HG02938 (cell line): ENCODE measurements around the gene MAPK9.
"Not testable (repeated sequence)": the region's sequence is repeated elsewhere in the genome, so short reads cannot be mapped to it uniquely, and the experiment has no call there.

Experiments
- ATAC-seq: cut with Tn5 transposase; IDR thresholded peaks from one replicate; pipeline ENCODE4 v1.9.1; 2021; ENCODE audit warnings: mild to moderate bottlenecking, moderate library complexity; ENCODE audit not compliant: unreplicated experiment

The MAPK9 gene

GRCh38 chr5:180235846-180236245 is 56.0 kb downstream of the MAPK9 start:
- ATAC-seq = no peak

GRCh38 chr5:180235077-180235476 is 56.8 kb downstream of the MAPK9 start:
- no peak for ATAC-seq

- ATAC-seq = no peak
Measured at GRCh38 chr5:180234271-180234670, 57.6 kb downstream of the MAPK9 start.

GRCh38 chr5:180233729-180234128 is 58.2 kb downstream of the MAPK9 start:
- ATAC-seq = no peak

GRCh38 chr5:180230017-180230416 is 61.9 kb downstream of the MAPK9 start:
- ATAC-seq = no peak

GRCh38 chr5:180222056-180222455 is 69.8 kb downstream of the MAPK9 start:
- no peak for ATAC-seq

- no peak for ATAC-seq
Measured at GRCh38 chr5:180217797-180218196, 74.1 kb downstream of the MAPK9 start.

- ATAC-seq = no peak
Measured at GRCh38 chr5:180216646-180217171, 75.2 kb downstream of the MAPK9 start.

GRCh38 chr5:180215783-180216630 is 75.9 kb downstream of the MAPK9 start:
- ATAC-seq = no peak

- no peak for ATAC-seq
Measured at GRCh38 chr5:180214870-180215770, 76.8 kb downstream of the MAPK9 start.

- ATAC-seq = no peak
Measured at GRCh38 chr5:180213657-180214207, 78.2 kb downstream of the MAPK9 start.

- ATAC-seq = no peak
Measured at GRCh38 chr5:180213256-180213600, 78.7 kb downstream of the MAPK9 start.

- ATAC-seq = no peak
Measured at GRCh38 chr5:180212363-180213255, 79.3 kb downstream of the MAPK9 start.

GRCh38 chr5:180211761-180212035 is 80.2 kb downstream of the MAPK9 start:
- ATAC-seq = no peak

GRCh38 chr5:180210961-180211760 is 80.7 kb downstream of the MAPK9 start:
- no peak for ATAC-seq

- not testable (repeated sequence) for ATAC-seq
Measured at GRCh38 chr5:180210077-180210476, 81.8 kb downstream of the MAPK9 start.

GRCh38 chr5:180209137-180209581 is 82.7 kb downstream of the MAPK9 start, which contains the start of gene RASGEF1C:
TSS of gene RASGEF1C (minus strand) at chr5:180209211. CDS start at chr5:180138052, 71,159 bp downstream.
- no peak for ATAC-seq

- ATAC-seq = no peak
Measured at GRCh38 chr5:180208435-180209081, 83.3 kb downstream of the MAPK9 start.

GRCh38 chr5:180208038-180208434 is 83.8 kb downstream of the MAPK9 start:
- no peak for ATAC-seq
